Hepatocyte (in vitro differentiated cells): Measurements from ENCODE around the gene CORO7. TPM values are rescaled to one million over a fixed set of nuclear protein-coding genes. Genes with fewer than 3 reads are reported as not detected.

Source experiments
- DNase-seq: peaks from one replicate; pipeline ENCODE4 v3.0.0-alpha.2; 2016; ENCODE audit warnings: low spot score
- H2AFZ ChIP-seq: fragments of 200-600 bp; sonication (generic); 2 replicates; pipeline ENCODE4 v1.6.0; 2016; ENCODE audit warnings: antibody characterized with exemption, mild to moderate bottlenecking
- H3K27ac ChIP-seq: fragments of 200-600 bp; sonication (generic); 2 replicates; pipeline ENCODE4 v1.5.1; 2016; ENCODE audit warnings: mild to moderate bottlenecking
- H3K27me3 ChIP-seq: fragments of 200-600 bp; sonication (generic); 2 replicates; pipeline ENCODE4 v1.6.1; 2016
- H3K36me3 ChIP-seq: fragments of 200-600 bp; sonication (generic); replicated peaks from 2 replicates; pipeline ENCODE4 v1.5.1; 2016; ENCODE audit warnings: low read depth; ENCODE audit not compliant: insufficient read depth
- H3K4me1 ChIP-seq: fragments of 200-600 bp; sonication (generic); 2 replicates; pipeline ENCODE4 v1.5.1; 2016; ENCODE audit warnings: mild to moderate bottlenecking, moderate library complexity; ENCODE audit not compliant: insufficient read depth
- H3K4me2 ChIP-seq: fragments of 200-600 bp; sonication (generic); 2 replicates; pipeline ENCODE4 v1.6.0; 2016
- H3K4me3 ChIP-seq: fragments of 200-600 bp; sonication (generic); 2 replicates; pipeline ENCODE4 v1.5.1; 2016; ENCODE audit warnings: mild to moderate bottlenecking
- H3K79me2 ChIP-seq: fragments of 200-600 bp; sonication (generic); 2 replicates; pipeline ENCODE4 v1.6.0; 2017; ENCODE audit warnings: mild to moderate bottlenecking
- H3K9me2 ChIP-seq: fragments of 200-600 bp; sonication (generic); replicated peaks from 2 replicates; pipeline ENCODE4 v1.6.0; 2017; ENCODE audit warnings: mild to moderate bottlenecking; ENCODE audit not compliant: insufficient read depth
- H3K9me3 ChIP-seq: fragments of 200-600 bp; sonication (generic); 2 replicates; pipeline ENCODE4 v1.5.1; 2016; ENCODE audit warnings: low read depth, mild to moderate bottlenecking
- H4K20me1 ChIP-seq: fragments of 200-600 bp; sonication (generic); 2 replicates; pipeline ENCODE4 v1.6.0; 2016; ENCODE audit warnings: mild to moderate bottlenecking; ENCODE audit not compliant: insufficient read depth, poor library complexity, severe bottlenecking
- EZH2 ChIP-seq: fragments of 200-600 bp; sonication (generic); IDR thresholded peaks from 2 replicates; pipeline ENCODE4 v1.6.1; 2016; ENCODE audit warnings: antibody characterized with exemption, mild to moderate bottlenecking, borderline replicate concordance
- EZH2phosphoT487 ChIP-seq: fragments of 200-600 bp; sonication (generic); IDR thresholded peaks from one replicate; pipeline ENCODE4 v1.6.1; 2018; ENCODE audit warnings: antibody characterized with exemption, mild to moderate bottlenecking, low read depth, moderate library complexity; ENCODE audit not compliant: unreplicated experiment, severe bottlenecking
- WGBS: methylation state at CpG from one replicate; pipeline ENCODE4 v1.1.6; 2016; ENCODE audit warnings: low lambda C conversion rate; ENCODE audit errors: missing lambda C conversion rate; 5-methylcytosine and 5-hydroxymethylcytosine counted together
- polyA plus RNA-seq: library from polyadenylated mRNA; unstranded; fragments of >200 nt; fragmentation: Nextera tagmentation; extraction: Ambion mirVana; gene quantifications from 2 replicates; pipeline ENCODE4 v1.2.1, GENCODE V29; 2016
- total RNA-seq: library from RNA; depleted of rRNA; stranded (reverse); fragments of >200 nt; gene quantifications from 2 replicates; pipeline ENCODE4 v1.2.3, GENCODE V29; 2014
- TF ChIP-seq, protein P1 (sequence below): fragments of 200-600 bp; sonication (generic); IDR thresholded peaks from 2 replicates; pipeline ENCODE4 v1.5.1; 2016; ENCODE audit warnings: antibody characterized with exemption, mild to moderate bottlenecking; ENCODE audit not compliant: poor library complexity

CORO7 gene
- total and polyA plus RNA-seq, 2 experiments from 2014 or later: 18.2 to 33.3 TPM

DNA sequence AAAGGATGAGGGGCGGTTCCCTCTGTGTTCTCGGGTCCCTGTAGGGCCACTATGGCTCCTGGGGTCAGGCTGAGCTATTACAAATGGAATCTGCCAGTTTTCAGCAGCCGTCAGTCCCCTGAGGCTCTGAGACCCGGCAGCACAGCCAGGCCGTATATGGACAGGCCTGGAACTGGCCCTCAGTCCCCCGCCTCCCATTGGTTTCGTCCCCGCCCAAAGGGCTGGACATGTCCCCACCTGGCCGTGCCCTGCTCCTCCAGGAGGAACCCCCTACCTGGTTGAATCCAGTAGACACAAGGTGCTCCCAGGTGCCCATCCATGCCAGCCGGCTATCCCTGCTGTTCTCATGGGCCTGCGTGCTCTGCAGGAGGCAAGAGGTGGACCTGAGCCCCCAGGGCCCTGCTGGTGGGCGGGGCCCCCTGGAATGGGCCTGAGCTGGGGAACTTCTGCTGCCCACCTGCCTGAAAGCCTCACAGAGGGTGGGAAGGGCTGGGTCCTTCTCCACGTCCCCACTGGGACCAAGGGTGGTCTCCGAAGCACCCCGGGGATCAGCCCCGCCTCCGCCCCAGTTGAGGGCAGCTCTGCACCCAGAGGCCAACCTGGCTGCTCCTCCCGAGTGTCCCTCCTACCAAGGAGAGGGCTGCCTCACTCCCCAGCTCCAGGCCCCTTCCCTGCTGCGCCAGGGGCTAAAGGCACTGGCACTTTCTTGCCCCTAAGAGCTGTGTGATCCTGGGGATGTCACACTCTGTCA, 27.9 kb downstream of the CORO7 start:
- TF ChIP-seq, protein P1, sequence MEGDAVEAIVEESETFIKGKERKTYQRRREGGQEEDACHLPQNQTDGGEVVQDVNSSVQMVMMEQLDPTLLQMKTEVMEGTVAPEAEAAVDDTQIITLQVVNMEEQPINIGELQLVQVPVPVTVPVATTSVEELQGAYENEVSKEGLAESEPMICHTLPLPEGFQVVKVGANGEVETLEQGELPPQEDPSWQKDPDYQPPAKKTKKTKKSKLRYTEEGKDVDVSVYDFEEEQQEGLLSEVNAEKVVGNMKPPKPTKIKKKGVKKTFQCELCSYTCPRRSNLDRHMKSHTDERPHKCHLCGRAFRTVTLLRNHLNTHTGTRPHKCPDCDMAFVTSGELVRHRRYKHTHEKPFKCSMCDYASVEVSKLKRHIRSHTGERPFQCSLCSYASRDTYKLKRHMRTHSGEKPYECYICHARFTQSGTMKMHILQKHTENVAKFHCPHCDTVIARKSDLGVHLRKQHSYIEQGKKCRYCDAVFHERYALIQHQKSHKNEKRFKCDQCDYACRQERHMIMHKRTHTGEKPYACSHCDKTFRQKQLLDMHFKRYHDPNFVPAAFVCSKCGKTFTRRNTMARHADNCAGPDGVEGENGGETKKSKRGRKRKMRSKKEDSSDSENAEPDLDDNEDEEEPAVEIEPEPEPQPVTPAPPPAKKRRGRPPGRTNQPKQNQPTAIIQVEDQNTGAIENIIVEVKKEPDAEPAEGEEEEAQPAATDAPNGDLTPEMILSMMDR: no peak
- no peak for TF ChIP-seq EZH2
- no peak for TF ChIP-seq EZH2phosphoT487
- no peak overlapping the region for H2AFZ ChIP-seq
- 82% methylated on average over 18 of the region's 19 CpGs for WGBS

DNA sequence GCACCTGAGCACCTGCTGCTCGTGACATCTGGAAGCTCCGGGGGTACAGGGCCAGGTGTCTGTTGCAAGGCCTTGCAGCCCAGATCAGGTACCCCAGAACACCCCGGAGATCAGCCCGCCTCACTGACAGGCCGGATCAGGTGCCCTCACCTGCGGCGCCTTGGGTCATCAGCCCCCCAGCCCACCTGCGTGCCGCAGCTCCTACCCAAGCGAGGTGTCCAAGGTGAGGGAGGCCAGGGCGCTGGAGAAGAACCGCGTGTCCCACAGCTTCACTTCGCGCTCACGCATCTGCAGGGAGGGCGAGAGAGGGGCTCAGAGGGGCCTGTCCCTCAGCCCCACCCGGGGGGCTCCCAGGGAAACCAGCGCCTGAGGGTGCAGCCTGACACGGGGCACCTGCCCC, 28.6 kb downstream of the CORO7 start:
- no peaks in the 10 kb centered on the region for H3K27me3 ChIP-seq
- no peak overlapping the region for H3K27ac ChIP-seq
- 96% methylated on average over 20 of the region's 20 CpGs for WGBS
- H3K4me1 ChIP-seq: peaks cover 58% of the 10 kb centered on the region
- no peak for DNase-seq
- no peak overlapping the region for H3K4me2 ChIP-seq
- H3K36me3 ChIP-seq: no peaks in the 10 kb centered on the region
- TF ChIP-seq EZH2: no peak
- TF ChIP-seq, protein P1: no peak
- TF ChIP-seq EZH2phosphoT487: no peak
- no peaks in the 10 kb centered on the region for H3K9me3 ChIP-seq
- no peak overlapping the region for H3K4me3 ChIP-seq
- H3K79me2 ChIP-seq: no peaks in the 10 kb centered on the region
- H3K9me2 ChIP-seq: no peaks in the 10 kb centered on the region
- no peaks in the 10 kb centered on the region for H4K20me1 ChIP-seq
- H2AFZ ChIP-seq: no peak overlapping the region

More for the DNA sequence above, 27.9 kb downstream of the CORO7 start:
- H3K9me3 ChIP-seq: no peaks in the 10 kb centered on the region
- H3K4me3 ChIP-seq: no peak overlapping the region
- H3K4me1 ChIP-seq: peaks cover 64% of the 10 kb centered on the region
- H4K20me1 ChIP-seq: no peaks in the 10 kb centered on the region
- DNase-seq: no peak
- H3K27ac ChIP-seq: peak overlapping the region; percentile 43
- H3K4me2 ChIP-seq: no peak overlapping the region
- H3K27me3 ChIP-seq: no peaks in the 10 kb centered on the region
- no peaks in the 10 kb centered on the region for H3K36me3 ChIP-seq
- H3K9me2 ChIP-seq: no peaks in the 10 kb centered on the region
- H3K79me2 ChIP-seq: no peaks in the 10 kb centered on the region

DNA sequence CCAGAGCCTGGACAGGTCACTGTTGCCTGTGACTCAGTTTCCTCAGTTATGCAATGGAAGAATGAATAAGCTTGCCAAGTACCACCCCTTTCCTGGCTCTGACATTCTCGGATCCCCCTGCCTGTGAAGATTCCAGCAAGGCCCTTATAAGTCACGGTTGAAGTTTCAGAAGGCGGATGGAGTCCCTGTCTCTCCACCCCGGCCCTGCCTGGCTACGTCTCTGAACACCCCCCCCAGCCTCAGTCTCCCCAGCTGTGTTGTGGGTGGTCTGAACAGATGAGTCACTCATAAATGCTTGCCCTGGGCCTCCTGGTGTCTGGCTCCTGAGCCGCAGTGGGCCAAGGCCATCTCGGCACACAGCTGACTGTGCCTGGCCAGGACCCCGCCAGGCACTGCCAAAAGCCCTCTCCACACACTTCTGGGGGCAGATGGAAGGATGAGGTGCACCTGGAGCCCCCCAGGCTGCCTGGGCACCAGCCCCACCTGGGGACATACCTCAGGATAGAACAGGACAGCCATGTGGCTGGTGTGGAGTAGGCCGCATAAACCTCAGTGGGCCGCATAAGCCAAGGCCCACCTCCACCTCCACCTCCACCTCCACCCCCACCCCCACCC, 29.3 kb downstream of the CORO7 start:
- TF ChIP-seq EZH2: no peak
- H3K9me2 ChIP-seq: no peaks in the 10 kb centered on the region
- no peaks in the 10 kb centered on the region for H3K36me3 ChIP-seq
- peak overlapping the region; percentile 86 for H3K27ac ChIP-seq
- no peak overlapping the region for H3K4me3 ChIP-seq
- no peak overlapping the region for H2AFZ ChIP-seq
- WGBS: 85% methylated on average over 9 of the region's 10 CpGs
- H3K4me1 ChIP-seq: peaks cover 50% of the 10 kb centered on the region
- H4K20me1 ChIP-seq: no peaks in the 10 kb centered on the region
- H3K27me3 ChIP-seq: no peaks in the 10 kb centered on the region
- H3K79me2 ChIP-seq: no peaks in the 10 kb centered on the region
- no peak overlapping the region for H3K4me2 ChIP-seq
- H3K9me3 ChIP-seq: no peaks in the 10 kb centered on the region
- DNase-seq: no peak

- no peaks in the 10 kb centered on the region for H3K27me3 ChIP-seq
Observed at GRCh38 chr16:4386451-4386805, 30.0 kb downstream of the CORO7 start.

More at GRCh38 chr16:4386451-4386805, 30.0 kb downstream of the CORO7 start:
- DNase-seq: no peak
- Histone ChIP-seq H4K20me1 (no peaks in the 10 kb centered on the region), H3K27ac (peak overlapping the region; percentile 86), H3K36me3 (no peaks in the 10 kb centered on the region), H3K4me3 (no peak overlapping the region), H3K9me2 (no peaks in the 10 kb centered on the region), H3K79me2 (no peaks in the 10 kb centered on the region), H2AFZ (no peak overlapping the region), H3K4me2 (no peak overlapping the region), H3K4me1 (peaks cover 47% of the 10 kb centered on the region), H3K9me3 (no peaks in the 10 kb centered on the region)
- WGBS: 65% methylated on average over 7 of the region's 8 CpGs
- TF ChIP-seq EZH2phosphoT487: no peak
- TF ChIP-seq, protein P1: no peak
- no peak for TF ChIP-seq EZH2
